HCT116 (cell line): ENCODE data around the gene FOXS1. TPM values are rescaled to one million over a fixed set of nuclear protein-coding genes. Genes with fewer than 3 reads are reported as not detected.

Source experiments
- ATAC-seq: fragments of 200-7000 bp; cut with Tn5 transposase; 2 replicates; pipeline ENCODE4 v1.9.1; 2020; ENCODE audit warnings: mild to moderate bottlenecking, moderate library complexity
- BruUV-seq: library from RNA; stranded (reverse); fragments of 400-500 nt; replicated peaks from 2 replicates; lab custom pipeline; 2021; lab: Mats Ljungman, UMichigan
- CTCF ChIA-PET: fragments of 300-600 bp; sonication (Branson Sonifier 250); formaldehyde crosslinking; loops from one replicate; lab custom pipeline; 2021; ENCODE audit warnings: antibody characterized with exemption; lab: Charles Lee
- POLR2A ChIA-PET: fragments of 300-600, 350-600 bp; sonication (Branson Sonifier 250); formaldehyde crosslinking; loops from one replicate; lab custom pipeline; 2021; ENCODE audit warnings: antibody characterized with exemption; lab: Charles Lee
- RAD21 ChIA-PET, 2 experiments: fragments of 300-600 bp; sonication (Branson Sonifier 250); formaldehyde crosslinking; loops; one replicate each; lab custom pipeline; 2023; ENCODE audit warnings: low total read pairs in 2 of 2; ENCODE audit not compliant: uncharacterized antibody in 2 of 2, unreplicated experiment in 2 of 2, low non-redundant PET in 1 of 2; lab: Charles Lee
- DNase-seq: peaks from one replicate; pipeline ENCODE4 v3.0.0-alpha.2; 2010; ENCODE audit warnings: low read depth, low spot score
- H2AFZ ChIP-seq: fragments of 200-600 bp; shearing (Covaris generic), sonication (generic); 2 replicates; pipeline ENCODE4 v1.6.1; 2017; ENCODE audit warnings: low read depth, mixed run types, mixed read lengths, antibody characterized with exemption, low read length; ENCODE audit not compliant: poor library complexity, severe bottlenecking
- H3K27ac ChIP-seq: 2 replicates; pipeline ENCODE4 v1.5.1; 2012; ENCODE audit warnings: low read depth, low read length
- H3K27me3 ChIP-seq: fragments of 200-600 bp; sonication (generic); 2 replicates; pipeline ENCODE4 v1.6.1; 2016; ENCODE audit warnings: mixed run types, low read length, mixed read lengths; ENCODE audit not compliant: insufficient read depth
- H3K36me3 ChIP-seq, 2 experiments: fragments of 200-500 bp in 1 of 2; fragments of 200-600 bp in 1 of 2; sonication (Bioruptor generic) in 1 of 2; sonication (generic) in 1 of 2; 2 replicates each; pipeline versions ENCODE4 v1.5.1 to v1.6.1; 2014 to 2016; ENCODE audit warnings: low read length in 2 of 2, inconsistent platforms in 1 of 2, mixed read lengths in 1 of 2, mixed run types in 1 of 2; ENCODE audit not compliant: insufficient read depth in 2 of 2, control insufficient read depth in 1 of 2
- H3K4me1 ChIP-seq, 2 experiments: fragments of 200-600 bp in 1 of 2; sonication (generic) in 1 of 2; 2 replicates each; pipeline versions ENCODE4 v1.5.1 to v1.6.1; 2012 to 2017; ENCODE audit warnings: low read length in 2 of 2, inconsistent platforms in 1 of 2, mild to moderate bottlenecking in 1 of 2, mixed read lengths in 1 of 2, mixed run types in 1 of 2, moderate library complexity in 1 of 2; ENCODE audit not compliant: insufficient read depth in 2 of 2, control insufficient read depth in 1 of 2
- H3K4me2 ChIP-seq: fragments of 200-600 bp; sonication (generic); 2 replicates; pipeline ENCODE4 v1.6.1; 2017; ENCODE audit warnings: mixed run types, low read length, mixed read lengths
- H3K4me3 ChIP-seq, 2 experiments: fragments of 200-600 bp in 1 of 2; sonication (generic) in 1 of 2; replicated peaks in 1 of 2; 2 replicates each; pipeline ENCODE4 v1.5.1; 2011 to 2016; ENCODE audit warnings: low read length in 2 of 2, control low read depth in 1 of 2, low read depth in 1 of 2, mild to moderate bottlenecking in 1 of 2, mixed read lengths in 1 of 2, mixed run types in 1 of 2
- H3K79me2 ChIP-seq: fragments of 200-600 bp; sonication (generic); 2 replicates; pipeline ENCODE4 v1.6.1; 2017; ENCODE audit warnings: mild to moderate bottlenecking, mixed run types, low read length, moderate library complexity, mixed read lengths; ENCODE audit not compliant: insufficient read depth
- H3K9ac ChIP-seq: fragments of 200-600 bp; sonication (generic); 2 replicates; pipeline ENCODE4 v1.6.1; 2016; ENCODE audit warnings: low read length, mixed read lengths
- H3K9me2 ChIP-seq: fragments of 200-600 bp; sonication (generic), shearing (Covaris generic); 2 replicates; pipeline ENCODE4 v1.6.1; 2017; ENCODE audit warnings: mixed run types, mild to moderate bottlenecking, moderate library complexity; ENCODE audit not compliant: insufficient read depth
- H3K9me3 ChIP-seq, 2 experiments: fragments of 200-500 bp in 1 of 2; fragments of 200-600 bp in 1 of 2; sonication (Bioruptor generic) in 1 of 2; sonication (generic) in 1 of 2; 2 replicates each; pipeline ENCODE4 v1.6.1; 2014 to 2017; ENCODE audit warnings: low read length in 2 of 2, mixed read lengths in 2 of 2, inconsistent platforms in 1 of 2, low read depth in 1 of 2, mild to moderate bottlenecking in 1 of 2, mixed run types in 1 of 2, moderate library complexity in 1 of 2; ENCODE audit not compliant: control insufficient read depth in 1 of 2, insufficient read depth in 1 of 2
- H4K20me1 ChIP-seq: fragments of 200-600 bp; sonication (generic), shearing (Covaris generic); 2 replicates; pipeline ENCODE4 v1.6.1; 2017; ENCODE audit warnings: mixed run types, mild to moderate bottlenecking, moderate library complexity; ENCODE audit not compliant: insufficient read depth
- ATF3 ChIP-seq: IDR thresholded peaks from 2 replicates; pipeline ENCODE4 v1.6.1; 2012
- ELF1 ChIP-seq: IDR thresholded peaks from 2 replicates; pipeline ENCODE4 v1.6.1; 2012; ENCODE audit warnings: low read depth, borderline replicate concordance
- JUND ChIP-seq: IDR thresholded peaks from 2 replicates; pipeline ENCODE4 v1.6.1; 2012
- MAX ChIP-seq: IDR thresholded peaks from 2 replicates; pipeline ENCODE4 v1.6.1; 2012
- SRF ChIP-seq: IDR thresholded peaks from 2 replicates; pipeline ENCODE4 v1.6.1; 2012; ENCODE audit warnings: low read depth
- ZBTB33 ChIP-seq: IDR thresholded peaks from 2 replicates; pipeline ENCODE4 v1.6.1; 2011; ENCODE audit warnings: mild to moderate bottlenecking, low read length, moderate library complexity; ENCODE audit not compliant: insufficient replicate concordance; ENCODE audit errors: extremely low read depth
- ZNF274 ChIP-seq: fragments of 200-500 bp; sonication (Bioruptor generic); IDR thresholded peaks from 2 replicates; pipeline ENCODE4 v1.6.1; 2014; ENCODE audit warnings: mild to moderate bottlenecking, low read depth, low read length, inconsistent platforms
- intact Hi-C: fragments of 100-400 bp; cut with micrococcal nuclease; formaldehyde crosslinking; loops from 2 replicates; pipeline ENCODE4 v1.10.0; 2022
- total RNA-seq: library from RNA; stranded (reverse); gene quantifications from one replicate; pipeline ENCODE4 v1.2.1, GENCODE V29; 2021; ENCODE audit not compliant: unreplicated experiment

Gene FOXS1
- total RNA-seq, 1 experiment from 2014 or later, result not detected

GRCh38 chr20:31835554-31835953 is 9.8 kb downstream of the FOXS1 start:
- intact Hi-C loops, result no loop called here
- peak overlapping the region; percentile 58 for H3K4me2 ChIP-seq

More at GRCh38 chr20:31835554-31835953, 9.8 kb downstream of the FOXS1 start:
- ChIA-PET RAD21 (no interaction called here), POLR2A (no interaction called here), CTCF (interaction anchor here (1.4 to 3.4 kb wide), 3 partner anchors 10 to 12 kb away, joined by 3 to 20 read pairs (median 10); partner anchors contain the start of gene FOXS1)
- DNase-seq (no peak), ATAC-seq (peak; percentile 10; the same call in 1 of the 2 replicates)
- no peaks in the 10 kb centered on the region for H3K9me2 ChIP-seq
- H3K9me3 ChIP-seq, result no peaks in the 10 kb centered on the region
- H3K36me3 ChIP-seq, result no peaks in the 10 kb centered on the region
- no TSS peak for BruUV-seq
- no peak overlapping the region for H3K9ac ChIP-seq
- H3K27ac ChIP-seq, result no peak overlapping the region; the same call in 1 of the 2 replicates
- H3K4me3 ChIP-seq, result no peak overlapping the region
- H2AFZ ChIP-seq, result no peak overlapping the region
- TF ChIP-seq ZBTB33 (no peak), SRF (no peak), ELF1 (no peak), MAX (no peak), ATF3 (no peak), ZNF274 (no peak), JUND (no peak)
- no peaks in the 10 kb centered on the region for H4K20me1 ChIP-seq
- H3K79me2 ChIP-seq, result no peaks in the 10 kb centered on the region
- H3K27me3 ChIP-seq, result no peaks in the 10 kb centered on the region
- peaks cover 15 to 40% of the 10 kb centered on the region in 2 experiments for H3K4me1 ChIP-seq
